HFF-Myc (cell line): Measurements from ENCODE around the gene CLK2.
"Not testable (repeated sequence)": the region's sequence is repeated elsewhere in the genome, so short reads cannot be mapped to it uniquely, and the experiment has no call there.

ENCODE experiments used
- DNase-seq: peaks from one replicate; pipeline ENCODE4 v3.0.0-alpha.2; 2011; ENCODE audit warnings: low read depth; ENCODE audit errors: extremely low read depth
- H3K4me3 ChIP-seq: replicated peaks from 2 replicates; pipeline ENCODE4 v1.5.1; 2011; ENCODE audit warnings: low read depth, mild to moderate bottlenecking, control low read depth, low read length
- TF ChIP-seq, protein P1 (sequence below): IDR thresholded peaks from 2 replicates; pipeline ENCODE4 v1.5.1; 2012; ENCODE audit warnings: mild to moderate bottlenecking, low read depth, low read length, control low read depth; ENCODE audit errors: missing control alignments

Gene CLK2

DNA sequence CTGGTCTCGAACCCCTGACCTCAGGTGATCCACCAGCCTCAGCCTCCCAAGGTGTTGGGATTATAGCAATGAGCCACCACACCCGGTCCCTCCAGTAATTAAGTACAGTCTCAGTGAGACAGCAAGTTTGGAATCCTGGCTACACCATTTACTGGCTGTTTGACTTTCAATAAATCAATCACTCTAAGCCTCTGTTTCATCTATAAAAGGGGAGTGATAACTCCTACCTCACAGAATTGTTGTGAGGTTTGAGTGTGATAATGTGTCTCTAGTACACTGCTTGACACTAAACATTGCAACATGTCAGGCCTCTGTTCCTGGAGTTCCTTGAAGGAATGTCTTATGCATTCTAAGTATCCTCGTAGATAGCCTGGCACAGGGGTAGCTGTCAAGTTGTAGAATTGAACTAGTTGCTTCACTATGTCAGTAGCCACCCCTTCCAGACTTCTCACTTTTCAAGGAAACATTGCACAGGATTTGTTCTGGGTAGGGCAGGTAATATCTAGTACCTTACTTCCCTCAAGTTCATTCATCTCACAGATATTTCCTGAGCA lies 30.4 kb downstream of the CLK2 start:
- TF ChIP-seq, protein P1, sequence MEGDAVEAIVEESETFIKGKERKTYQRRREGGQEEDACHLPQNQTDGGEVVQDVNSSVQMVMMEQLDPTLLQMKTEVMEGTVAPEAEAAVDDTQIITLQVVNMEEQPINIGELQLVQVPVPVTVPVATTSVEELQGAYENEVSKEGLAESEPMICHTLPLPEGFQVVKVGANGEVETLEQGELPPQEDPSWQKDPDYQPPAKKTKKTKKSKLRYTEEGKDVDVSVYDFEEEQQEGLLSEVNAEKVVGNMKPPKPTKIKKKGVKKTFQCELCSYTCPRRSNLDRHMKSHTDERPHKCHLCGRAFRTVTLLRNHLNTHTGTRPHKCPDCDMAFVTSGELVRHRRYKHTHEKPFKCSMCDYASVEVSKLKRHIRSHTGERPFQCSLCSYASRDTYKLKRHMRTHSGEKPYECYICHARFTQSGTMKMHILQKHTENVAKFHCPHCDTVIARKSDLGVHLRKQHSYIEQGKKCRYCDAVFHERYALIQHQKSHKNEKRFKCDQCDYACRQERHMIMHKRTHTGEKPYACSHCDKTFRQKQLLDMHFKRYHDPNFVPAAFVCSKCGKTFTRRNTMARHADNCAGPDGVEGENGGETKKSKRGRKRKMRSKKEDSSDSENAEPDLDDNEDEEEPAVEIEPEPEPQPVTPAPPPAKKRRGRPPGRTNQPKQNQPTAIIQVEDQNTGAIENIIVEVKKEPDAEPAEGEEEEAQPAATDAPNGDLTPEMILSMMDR = no peak

DNA sequence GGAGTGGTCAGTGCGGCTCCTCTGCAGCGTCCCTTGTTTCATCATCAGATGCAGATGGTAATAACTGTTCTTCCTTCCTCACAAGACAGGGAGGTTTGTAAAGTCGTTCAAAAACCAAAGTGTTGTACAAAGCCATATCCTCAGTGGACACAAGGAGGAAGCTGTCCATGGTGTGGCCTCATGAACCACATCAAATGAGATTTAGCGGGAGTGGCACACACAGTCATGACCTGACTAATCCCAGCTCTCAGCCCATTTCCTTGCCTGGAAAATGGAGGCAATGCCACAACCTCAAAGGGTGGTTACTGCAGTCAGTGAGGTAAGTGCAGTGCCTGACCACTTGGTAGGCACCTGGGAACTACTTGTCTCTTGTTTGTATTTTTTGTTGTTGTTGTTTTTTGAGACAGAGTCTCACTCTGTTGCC lies 31.5 kb downstream of the CLK2 start:
- TF ChIP-seq, protein P1 = no peak
- no peak for DNase-seq
- H3K4me3 ChIP-seq = no peak overlapping the region

More for the DNA sequence above, 30.4 kb downstream of the CLK2 start:
- H3K4me3 ChIP-seq = peak overlapping the region; percentile 60
- DNase-seq = no peak

DNA sequence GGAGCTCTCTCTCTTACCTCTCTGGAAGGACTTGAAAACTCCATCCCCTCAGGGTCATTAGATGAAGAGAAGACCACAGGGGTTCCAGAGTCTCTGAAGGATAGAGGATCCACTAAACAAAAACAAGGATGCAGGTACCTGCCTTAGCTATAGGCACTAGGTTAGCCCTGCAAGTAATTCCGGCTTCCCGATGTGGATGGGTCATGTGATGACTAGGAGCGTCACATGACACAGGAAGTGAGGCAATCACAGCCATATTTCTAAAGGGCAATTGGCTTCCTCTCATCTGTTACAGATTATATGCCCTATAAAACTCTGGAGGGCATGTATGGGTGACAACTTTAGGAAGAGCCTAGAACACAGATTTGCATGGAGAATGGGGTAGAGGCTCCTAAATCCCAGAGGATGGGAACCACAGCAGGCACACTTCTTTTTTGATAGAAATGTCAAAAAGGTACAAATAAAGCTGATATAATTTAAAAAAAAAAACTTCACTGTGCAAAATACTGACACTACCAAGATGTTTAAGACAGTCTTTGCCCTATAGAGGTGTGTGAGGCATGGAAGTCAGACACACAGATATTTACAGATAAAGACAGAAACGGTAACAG lies 32.1 kb downstream of the CLK2 start:
- peak overlapping the region; percentile 45 for H3K4me3 ChIP-seq
- TF ChIP-seq, protein P1 = no peak
- peak; percentile 93 for DNase-seq

DNA sequence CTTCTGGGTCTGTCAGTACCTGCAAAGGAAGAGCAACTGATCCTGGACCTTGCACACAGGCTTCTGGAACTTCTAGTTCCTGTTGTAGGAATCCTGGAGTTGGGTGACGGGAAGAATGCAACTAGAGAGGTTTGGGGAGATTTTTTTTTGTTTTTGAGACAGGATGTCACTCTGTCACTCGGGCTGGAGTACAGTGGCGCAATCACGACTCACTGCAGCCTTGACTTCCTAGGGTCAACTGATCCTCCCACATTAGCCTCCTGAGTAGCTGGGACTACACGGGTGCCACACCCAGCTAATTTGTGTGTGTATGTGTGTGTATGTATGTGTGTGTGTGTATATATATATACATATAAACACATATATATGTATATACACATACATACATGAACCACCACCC lies 36.9 kb downstream of the CLK2 start:
- no peak overlapping the region for H3K4me3 ChIP-seq
- no peak for DNase-seq
- TF ChIP-seq, protein P1 = no peak

DNA sequence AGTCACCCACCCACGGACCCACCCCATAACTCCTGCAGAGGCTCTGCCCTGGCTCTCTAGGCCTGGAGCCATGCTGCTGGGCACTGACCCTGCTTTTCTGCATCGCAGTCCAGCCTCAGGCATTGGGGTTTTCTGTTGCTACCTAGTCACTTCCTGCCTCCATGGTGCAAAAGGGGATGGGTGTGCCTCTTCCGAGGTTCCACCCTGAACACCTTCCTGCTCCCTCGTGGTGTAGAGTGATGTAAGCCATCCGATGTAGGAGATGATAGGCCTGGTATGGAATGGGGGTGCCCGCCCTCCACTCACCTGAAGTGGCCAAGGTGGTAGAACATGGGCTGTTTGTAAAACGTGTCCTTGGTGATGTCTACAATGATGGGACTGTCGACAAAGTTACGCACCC lies 37.9 kb downstream of the CLK2 start:
- not testable (repeated sequence) for DNase-seq, H3K4me3 ChIP-seq

DNA sequence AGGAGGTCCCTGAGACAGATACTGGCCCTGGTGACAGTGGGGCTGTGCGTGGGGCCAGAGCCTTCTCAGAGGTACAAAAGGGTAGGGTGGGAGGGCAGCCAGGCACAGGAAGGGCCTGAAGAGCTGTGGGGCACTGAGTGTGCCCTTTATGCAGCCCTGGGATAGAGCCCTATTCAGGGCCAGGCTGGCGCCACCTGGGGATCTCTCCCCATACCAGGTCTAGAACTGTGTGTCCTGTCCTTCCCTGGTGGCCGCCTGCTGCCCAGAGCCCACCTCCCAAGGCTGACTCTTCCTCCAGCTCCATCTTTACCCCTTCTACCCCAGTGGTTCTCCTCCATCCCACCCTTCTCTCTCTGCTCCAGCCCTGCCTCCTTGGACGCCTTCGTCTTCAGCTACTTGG lies 39.8 kb downstream of the CLK2 start:
- not testable (repeated sequence) for DNase-seq, H3K4me3 ChIP-seq

DNA sequence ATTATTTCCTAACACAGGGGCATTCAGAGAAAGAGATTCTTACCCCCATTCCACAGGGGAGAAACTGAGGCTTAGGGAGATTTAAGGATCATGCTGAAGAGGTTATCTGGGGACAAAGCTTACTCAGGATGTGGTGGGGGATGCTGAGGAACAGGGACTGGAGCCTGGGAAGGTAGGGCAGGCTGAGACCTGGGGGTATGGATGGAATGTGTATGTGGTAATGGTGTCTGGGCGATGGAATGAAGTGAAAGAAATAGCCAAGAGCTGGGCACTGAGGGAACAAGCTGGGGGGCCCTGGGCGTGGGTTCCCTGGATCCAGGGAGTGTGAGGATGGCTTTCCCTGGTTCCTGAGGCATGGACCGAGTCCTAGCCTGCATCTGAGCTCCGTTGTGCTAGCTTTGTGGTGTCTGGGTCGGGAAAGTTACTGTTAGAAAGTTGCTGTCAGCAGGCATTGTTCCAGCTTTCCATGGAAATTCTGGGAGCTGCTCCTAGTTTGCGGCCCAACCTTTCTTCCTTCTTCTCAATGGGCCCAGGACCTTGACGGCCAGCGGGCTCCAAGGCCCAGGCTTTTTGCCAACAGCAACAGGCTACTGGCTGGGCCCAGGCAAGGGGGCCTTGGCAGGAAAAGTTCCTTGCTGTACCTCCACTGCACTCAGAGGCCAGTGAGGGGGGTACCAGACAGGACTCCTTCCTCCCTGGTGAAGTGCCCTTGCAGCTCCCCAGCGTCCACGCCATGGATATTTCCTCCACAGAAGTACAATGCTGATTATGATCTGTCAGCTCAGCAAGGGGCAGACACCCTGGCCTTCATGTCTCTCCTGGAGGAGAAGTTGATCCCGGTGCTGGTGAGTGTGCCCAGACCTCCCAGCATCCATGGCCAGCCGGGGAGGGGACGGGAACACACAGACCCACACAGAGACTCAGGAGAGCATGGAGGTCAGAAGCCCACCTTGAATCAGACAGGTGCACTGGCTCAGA lies 41.0 kb downstream of the CLK2 start:
- not testable (repeated sequence) for H3K4me3 ChIP-seq, DNase-seq

DNA sequence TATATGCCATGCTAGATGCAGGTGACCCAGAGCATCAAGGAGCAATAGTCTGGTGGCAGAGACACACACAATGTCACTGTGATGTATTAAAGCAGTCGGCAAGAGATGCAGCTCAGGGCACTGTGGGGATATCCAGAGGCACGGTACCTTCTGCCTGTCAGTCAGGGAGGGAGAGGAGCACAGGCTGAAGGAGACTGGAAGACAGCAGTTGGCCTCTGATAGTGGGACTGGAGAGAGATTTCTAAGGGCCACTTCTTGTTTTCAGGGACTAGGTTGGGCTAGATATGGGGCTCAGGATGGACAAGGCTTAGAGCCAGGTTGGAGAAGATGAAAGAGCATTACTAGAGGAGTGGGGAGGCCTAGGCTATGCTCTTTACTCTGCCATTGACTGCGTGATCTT lies 42.0 kb downstream of the CLK2 start:
- H3K4me3 ChIP-seq, DNase-seq: not testable (repeated sequence)
